ENCODE results near the gene RAB21.
"Not testable (repeated sequence)": the region's sequence is repeated elsewhere in the genome, so short reads cannot be mapped to it uniquely, and the experiment has no call there.

RAB21 gene

GRCh38 chr12:71799106-71799505 lies 44.4 kb downstream of the RAB21 start:
- DNase-seq (ENCODE audit: low read depth), result no peak

GRCh38 chr12:71800177-71800576 lies 45.5 kb downstream of the RAB21 start:
- DNase-seq (ENCODE audit: low read depth), result no peak

- no peak for DNase-seq (ENCODE audit: low read depth)
These were observed 49.8 kb downstream of the RAB21 start for GRCh38 chr12:71804505-71804904.

GRCh38 chr12:71810921-71811320 lies 56.3 kb downstream of the RAB21 start:
- no peak for DNase-seq (ENCODE audit: low read depth)

- not testable (repeated sequence) for DNase-seq (ENCODE audit: low read depth)
These were observed 60.6 kb downstream of the RAB21 start for GRCh38 chr12:71815242-71815641.

GRCh38 chr12:71822088-71822487 lies 67.4 kb downstream of the RAB21 start:
- not testable (repeated sequence) for DNase-seq (ENCODE audit: low read depth)

- DNase-seq (ENCODE audit: low read depth), result no peak
These were observed 74.2 kb downstream of the RAB21 start for GRCh38 chr12:71828813-71829212.

GRCh38 chr12:71837356-71837755 lies 82.7 kb downstream of the RAB21 start:
- no peak for DNase-seq (ENCODE audit: low read depth)

- no peak for DNase-seq (ENCODE audit: low read depth)
These were observed 83.6 kb downstream of the RAB21 start for GRCh38 chr12:71838231-71838630.

- DNase-seq (ENCODE audit: low read depth), result no peak
These were observed 84.0 kb downstream of the RAB21 start for GRCh38 chr12:71838676-71839075.

- peak; percentile 17 for DNase-seq (ENCODE audit: low read depth)
These were observed 85.7 kb downstream of the RAB21 start for GRCh38 chr12:71840231-71840847.

- peak; percentile 22 for DNase-seq (ENCODE audit: low read depth)
These were observed 91.8 kb downstream of the RAB21 start for GRCh38 chr12:71846322-71846940.

- no peak for DNase-seq (ENCODE audit: low read depth)
These were observed 93.5 kb downstream of the RAB21 start for GRCh38 chr12:71848212-71848611.

GRCh38 chr12:71849109-71849851 lies 94.6 kb downstream of the RAB21 start:
- no peak for DNase-seq (ENCODE audit: low read depth)

Measured in fibroblast of the conjunctiva (primary cell).